Gastroesophageal sphincter (tissue), 3 donors: ENCODE measurements around the gene PKIG.

Experiments
- CTCF ChIP-seq, 4 experiments: fragments of 200-600 bp in 2 of 4; fragments of 450-650 bp in 2 of 4; sonication (generic) in 1 of 4; IDR thresholded peaks; one replicate each; pipeline ENCODE4 v1.5.1; 2017 to 2019; ENCODE audit warnings: antibody characterized with exemption in 4 of 4, mild to moderate bottlenecking in 2 of 4, moderate library complexity in 2 of 4
- POLR2AphosphoS5 ChIP-seq: sonication (generic); formaldehyde crosslinking; IDR thresholded peaks from one replicate; pipeline ENCODE4 v1.6.1; 2017; ENCODE audit warnings: antibody characterized with exemption

DNA sequence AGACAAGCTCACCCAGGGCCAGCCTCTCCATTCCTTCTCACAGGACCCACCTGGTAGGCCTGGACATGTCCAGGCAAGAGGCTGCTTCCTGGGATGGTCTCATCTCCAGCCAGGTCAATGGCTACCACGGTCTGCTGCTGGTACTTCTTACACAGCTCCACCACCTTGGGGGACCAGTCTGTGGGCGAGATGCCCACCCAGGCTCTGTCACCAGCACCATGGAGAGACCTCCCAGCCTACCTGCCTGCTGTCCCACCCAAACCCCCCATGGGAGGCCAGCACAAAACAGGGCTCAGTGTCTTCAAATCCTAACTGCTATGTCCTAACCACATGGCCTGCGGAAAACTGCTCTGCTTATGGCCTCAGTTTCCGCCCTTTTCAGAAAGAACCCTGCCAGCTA, 41.8 kb downstream of the PKIG start:
- no peak for TF ChIP-seq CTCF (IDR thresholded peaks at IDR 0.05)
- TF ChIP-seq POLR2AphosphoS5 = no peak
